Adrenal gland (tissue), 12 donors: ENCODE data around the gene TBC1D16. TPM values are rescaled to one million over a fixed set of nuclear protein-coding genes. Genes with fewer than 3 reads are reported as not detected.
"Not testable (repeated sequence)": the region's sequence is repeated elsewhere in the genome, so short reads cannot be mapped to it uniquely, and the experiment has no call there.

Experiments
- DNase-seq, 7 donors: peaks; one replicate each; pipeline ENCODE4 v3.0.0-alpha.2; 2019 to 2020
- H3K27ac ChIP-seq, 5 donors: fragments of 200-600 bp; sonication (generic) in 4 of 5; 1 replicate in 3 of 5; 2 replicates in 2 of 5; pipeline versions ENCODE4 v1.5.1 to v1.8.0; 2016 to 2020; ENCODE audit warnings: mild to moderate bottlenecking in 1 of 5
- H3K27me3 ChIP-seq: fragments of 200-600 bp; 2 replicates; pipeline ENCODE4 v1.8.0; 2021
- H3K36me3 ChIP-seq, 2 donors: fragments of 200-600 bp; replicated peaks in 1 of 2; 1 replicate in 1 of 2; 2 replicates in 1 of 2; pipeline versions ENCODE4 v1.5.1 to v1.8.0; 2018 to 2022
- H3K4me1 ChIP-seq, 2 donors: fragments of 200-600 bp; replicated peaks in 1 of 2; 1 replicate in 1 of 2; 2 replicates in 1 of 2; pipeline versions ENCODE4 v1.5.1 to v1.8.0; 2018 to 2021
- H3K4me3 ChIP-seq, 4 donors: fragments of 200-600 bp; sonication (generic) in 3 of 4; one replicate each; pipeline ENCODE4 v1.5.1; 2016 to 2018
- H3K9me3 ChIP-seq, 3 donors: fragments of 200-600 bp; sonication (generic) in 1 of 3; replicated peaks in 1 of 3; 1 replicate in 2 of 3; 2 replicates in 1 of 3; pipeline versions ENCODE4 v1.5.1 to v1.8.0; 2016 to 2021
- POLR2A ChIP-seq, 2 donors: fragments of 450-650 bp; IDR thresholded peaks; one replicate each; pipeline ENCODE4 v1.6.1; 2017; ENCODE audit warnings: antibody characterized with exemption in 2 of 2, mild to moderate bottlenecking in 2 of 2, moderate library complexity in 1 of 2
- WGBS, 4 donors: extraction: QIAGEN DNeasy Blood & Tissue Kit in 2 of 4; methylation state at CpG; one replicate each; pipeline versions ENCODE4 v1.1.5 to v1.1.7; 2013 to 2017; 5-methylcytosine and 5-hydroxymethylcytosine counted together
- intact Hi-C, 2 donors: fragments of 100-400 bp; cut with DNase I; formaldehyde crosslinking; loops; one replicate each; pipeline versions ENCODE4 v1.14.1 to v1.15.0; 2022 to 2023
- polyA plus RNA-seq, 3 donors: library from polyadenylated mRNA; stranded (reverse); fragments of 200-250 nt in 2 of 3; fragments of 350-450 nt in 1 of 3; fragmentation: Illumina TruSeq in 1 of 3; extraction: RNeasy Lipid Tissue Mini Kit (QIAGEN cat#74804) in 1 of 3; gene quantifications; one replicate each; pipeline ENCODE4 v1.2.3, GENCODE V29; 2013 to 2014
- total RNA-seq, 9 donors: library from RNA; depleted of rRNA in 4 of 9; stranded (reverse); fragments of >200 nt in 4 of 9; fragments of 120-200 nt in 1 of 9; fragmentation: NEBNext Ultra II Directional in 1 of 9; extraction: Animal tissue kit (Norgen Biotek cat#: 25700) in 1 of 9; gene quantifications; one replicate each; pipeline versions ENCODE4 v1.1.0 to v1.2.4, GENCODE V29; 2013 to 2023
- TF ChIP-seq, protein P1 (sequence below), 6 experiments: fragments of 450-650 bp in 4 of 6; fragments of 200-600 bp in 2 of 6; sonication (generic) in 1 of 6; IDR thresholded peaks; 1 replicate in 5 of 6; 2 replicates in 1 of 6; pipeline versions ENCODE4 v1.5.1 to v1.8.0; 2016 to 2021; ENCODE audit warnings: antibody characterized with exemption in 6 of 6, mild to moderate bottlenecking in 2 of 6, moderate library complexity in 1 of 6
- donor health status: healthy with polysubstance abuse.
- donor health status: Bipolar disorder and iron deficiency.
- donor health status: DM: yes; HTN: yes; CAD: no.
- donor health status: DM: no; HTN: no; CAD: no.
- donor health status: DM: no; HTN: no; CAD: no.
- donor health status: DM: yes; HTN: yes; CAD: no.

TBC1D16 gene
- total and polyA plus RNA-seq, 12 donors: 4.2 to 62.5 (median 29.5) TPM

- intact Hi-C loops: no loop called here
- Histone ChIP-seq H3K4me1 (no peaks in the 10 kb centered on the region), H3K27me3 (no peaks in the 10 kb centered on the region), H3K9me3 (no peaks in the 10 kb centered on the region), H3K4me3 (no peak overlapping the region), H3K27ac (no peak overlapping the region), H3K36me3 (no peaks in the 10 kb centered on the region)
- 76 to 85% (median 79%) methylated on average over 9 of the region's 9 CpGs for WGBS, 4 donors
- TF ChIP-seq POLR2A (IDR thresholded peaks at IDR 0.05): no peak
- TF ChIP-seq, protein P1, sequence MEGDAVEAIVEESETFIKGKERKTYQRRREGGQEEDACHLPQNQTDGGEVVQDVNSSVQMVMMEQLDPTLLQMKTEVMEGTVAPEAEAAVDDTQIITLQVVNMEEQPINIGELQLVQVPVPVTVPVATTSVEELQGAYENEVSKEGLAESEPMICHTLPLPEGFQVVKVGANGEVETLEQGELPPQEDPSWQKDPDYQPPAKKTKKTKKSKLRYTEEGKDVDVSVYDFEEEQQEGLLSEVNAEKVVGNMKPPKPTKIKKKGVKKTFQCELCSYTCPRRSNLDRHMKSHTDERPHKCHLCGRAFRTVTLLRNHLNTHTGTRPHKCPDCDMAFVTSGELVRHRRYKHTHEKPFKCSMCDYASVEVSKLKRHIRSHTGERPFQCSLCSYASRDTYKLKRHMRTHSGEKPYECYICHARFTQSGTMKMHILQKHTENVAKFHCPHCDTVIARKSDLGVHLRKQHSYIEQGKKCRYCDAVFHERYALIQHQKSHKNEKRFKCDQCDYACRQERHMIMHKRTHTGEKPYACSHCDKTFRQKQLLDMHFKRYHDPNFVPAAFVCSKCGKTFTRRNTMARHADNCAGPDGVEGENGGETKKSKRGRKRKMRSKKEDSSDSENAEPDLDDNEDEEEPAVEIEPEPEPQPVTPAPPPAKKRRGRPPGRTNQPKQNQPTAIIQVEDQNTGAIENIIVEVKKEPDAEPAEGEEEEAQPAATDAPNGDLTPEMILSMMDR (IDR thresholded peaks at IDR 0.05): no peak
- DNase-seq: peak in 1 of 7 donors; percentile 11
These were observed 74.7 kb downstream of the TBC1D16 start for GRCh38 chr17:79960788-79961522.

- Histone ChIP-seq H3K27me3 (no peaks in the 10 kb centered on the region), H3K9me3 (no peaks in the 10 kb centered on the region), H3K4me3 (no peak overlapping the region), H3K36me3 (no peaks in the 10 kb centered on the region), H3K27ac (no peak overlapping the region), H3K4me1 (no peaks in the 10 kb centered on the region)
- no peak for DNase-seq
- intact Hi-C loops: no loop called here
- TF ChIP-seq POLR2A (IDR thresholded peaks at IDR 0.05): no peak
- TF ChIP-seq, protein P1 (IDR thresholded peaks at IDR 0.05): no peak
- 93 to 96% (median 94%) methylated on average over 4 of the region's 4 CpGs for WGBS, 4 donors
These were observed 76.6 kb downstream of the TBC1D16 start for GRCh38 chr17:79959042-79959441.

GRCh38 chr17:79956853-79957252, 78.8 kb downstream of the TBC1D16 start:
- DNase-seq: peak in 3 of 7 donors; percentile 2 to 10 (median 6)
- H3K27me3 ChIP-seq: no peaks in the 10 kb centered on the region
- whole genome bisulfite sequencing, 4 donors: 84 to 96% (median 93%) methylated on average over 6 of the region's 6 CpGs
- TF ChIP-seq, protein P1 (IDR thresholded peaks at IDR 0.05): no peak
- TF ChIP-seq POLR2A (IDR thresholded peaks at IDR 0.05): no peak
- H3K4me3 ChIP-seq: no peak overlapping the region
- intact Hi-C loops: no loop called here
- no peaks in the 10 kb centered on the region for H3K36me3 ChIP-seq
- peaks cover 8 to 9% of the 10 kb centered on the region in 2 donors for H3K4me1 ChIP-seq
- no peak overlapping the region for H3K27ac ChIP-seq
- H3K9me3 ChIP-seq: no peaks in the 10 kb centered on the region

DNA sequence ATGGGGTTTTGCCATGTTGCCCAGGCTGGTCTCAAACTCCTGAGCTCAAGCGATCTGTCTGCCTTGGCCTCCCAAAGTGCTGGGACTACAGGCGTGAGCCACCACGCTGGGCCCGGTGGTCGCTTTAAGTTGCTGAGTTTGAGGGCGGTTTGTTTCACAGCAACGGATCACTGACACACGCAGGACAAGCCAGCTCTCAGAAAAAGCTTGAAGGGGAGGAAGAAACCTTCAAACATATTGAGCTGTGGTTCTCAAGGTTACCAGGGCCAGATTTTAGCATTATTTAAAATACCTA, 79.3 kb downstream of the TBC1D16 start:
- 82 to 89% (median 86%) methylated on average over 7 to 8 of the region's 8 CpGs for WGBS, 4 donors
- H3K9me3 ChIP-seq, intact Hi-C loops, H3K36me3 ChIP-seq, H3K4me3 ChIP-seq, H3K27me3 ChIP-seq, H3K27ac ChIP-seq: not testable (repeated sequence)
- peaks cover 8 to 12% of the 10 kb centered on the region in 2 donors for H3K4me1 ChIP-seq
- DNase-seq: peak in 2 of 7 donors; percentile 7 to 13
